HG02870 (cell line): ENCODE data around the gene KIFC1.

Experiments used
- ATAC-seq: cut with Tn5 transposase; IDR thresholded peaks from one replicate; pipeline ENCODE4 v1.9.1; 2021; ENCODE audit warnings: mild to moderate bottlenecking, moderate library complexity; ENCODE audit not compliant: unreplicated experiment

Gene KIFC1

DNA sequence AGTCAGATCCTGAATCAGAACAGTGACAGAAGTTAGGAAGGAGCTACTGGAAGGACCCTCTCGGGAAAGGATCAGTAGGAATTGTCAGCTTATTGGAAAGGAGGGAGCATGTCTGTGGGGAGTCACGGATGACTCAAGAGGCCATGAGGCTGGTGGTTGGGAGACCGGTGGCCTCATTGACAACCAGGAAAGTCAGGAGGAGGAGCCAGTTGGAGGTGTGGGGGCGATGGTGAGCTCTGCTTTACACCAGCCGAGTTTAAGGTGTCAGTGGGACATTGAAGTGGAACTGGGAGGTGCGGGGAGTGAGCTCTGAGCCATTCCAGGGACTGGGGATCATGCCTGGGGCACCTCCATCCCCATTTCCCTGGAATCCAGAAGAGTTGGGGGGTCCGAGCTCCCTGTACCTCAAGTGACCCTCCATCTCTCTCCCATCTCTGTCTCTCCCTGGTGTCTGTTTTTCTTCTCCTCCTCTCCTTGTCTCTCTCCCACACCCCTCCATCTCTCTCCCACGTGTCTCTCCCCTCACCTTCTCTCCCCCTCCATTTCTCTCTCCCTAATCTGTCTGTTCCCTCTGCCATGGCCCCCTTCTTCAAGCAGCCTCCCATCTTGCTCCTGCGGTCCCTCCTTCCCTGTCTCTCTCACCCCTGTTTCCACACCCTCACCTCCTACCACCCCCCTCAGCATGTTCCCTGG lies 48.5 kb downstream of the KIFC1 start:
- no peak for ATAC-seq

DNA sequence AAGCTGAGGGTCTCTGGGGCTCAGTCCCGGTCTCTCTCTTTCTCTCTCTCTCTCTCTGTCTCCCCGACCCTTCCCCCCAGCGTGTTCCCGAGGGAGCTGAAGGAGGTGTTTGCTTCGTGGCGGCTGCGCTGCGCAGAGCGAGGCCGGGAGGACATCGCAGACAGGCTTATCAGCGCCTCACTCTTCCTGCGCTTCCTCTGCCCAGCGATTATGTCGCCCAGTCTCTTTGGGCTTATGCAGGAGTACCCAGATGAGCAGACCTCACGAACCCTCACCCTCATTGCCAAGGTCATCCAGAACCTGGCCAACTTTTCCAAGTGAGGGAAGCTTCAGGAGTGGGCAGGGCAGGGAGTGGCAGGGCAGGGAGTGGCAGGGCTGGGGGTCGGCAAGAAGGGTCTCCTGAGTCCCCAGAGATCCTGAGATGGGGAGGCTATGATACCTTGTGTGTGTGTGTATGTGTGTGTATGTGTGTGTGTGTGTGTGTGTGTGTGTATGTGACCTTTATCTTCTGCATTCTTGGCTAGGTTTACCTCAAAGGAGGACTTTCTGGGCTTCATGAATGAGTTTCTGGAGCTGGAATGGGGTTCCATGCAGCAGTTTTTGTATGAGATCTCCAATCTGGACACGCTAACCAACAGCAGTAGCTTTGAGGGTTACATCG lies 49.2 kb downstream of the KIFC1 start:
- no peak for ATAC-seq

DNA sequence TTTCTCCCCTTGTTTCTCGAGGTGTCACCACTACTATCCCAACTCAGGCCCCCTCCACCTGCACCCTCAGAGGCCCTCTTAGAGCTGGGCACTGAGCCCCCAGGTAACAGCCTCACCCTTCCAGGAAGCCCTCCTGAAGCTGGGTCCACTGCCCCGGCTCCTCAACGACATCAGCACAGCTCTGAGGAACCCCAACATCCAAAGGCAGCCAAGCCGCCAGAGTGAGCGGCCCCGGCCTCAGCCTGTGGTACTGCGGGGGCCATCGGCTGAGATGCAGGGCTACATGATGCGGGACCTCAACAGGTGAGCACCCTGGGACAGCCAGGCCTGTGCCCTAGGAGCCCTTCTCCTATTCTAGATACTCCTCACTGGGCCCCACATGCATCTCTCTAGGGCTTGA lies 49.8 kb downstream of the KIFC1 start:
- ATAC-seq = no peak

DNA sequence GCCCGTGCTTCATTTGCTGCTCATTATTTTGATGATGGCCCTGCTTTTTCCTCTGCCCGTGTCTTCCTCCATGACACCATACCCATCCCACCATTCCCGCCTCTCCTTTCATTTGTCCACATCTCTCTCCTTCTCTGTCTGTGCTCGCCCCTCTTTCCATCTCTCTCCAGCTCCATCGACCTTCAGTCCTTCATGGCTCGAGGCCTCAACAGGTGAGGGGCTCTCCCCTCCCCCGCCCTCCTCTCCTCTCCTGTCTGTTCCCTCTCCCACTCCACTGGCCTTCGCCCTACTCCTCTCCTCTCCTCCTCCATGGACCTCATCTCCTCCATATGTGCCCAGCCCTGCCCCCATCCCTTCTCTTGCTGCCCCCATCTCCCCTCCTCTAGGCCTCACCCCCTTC lies 50.7 kb downstream of the KIFC1 start:
- ATAC-seq = no peak

DNA sequence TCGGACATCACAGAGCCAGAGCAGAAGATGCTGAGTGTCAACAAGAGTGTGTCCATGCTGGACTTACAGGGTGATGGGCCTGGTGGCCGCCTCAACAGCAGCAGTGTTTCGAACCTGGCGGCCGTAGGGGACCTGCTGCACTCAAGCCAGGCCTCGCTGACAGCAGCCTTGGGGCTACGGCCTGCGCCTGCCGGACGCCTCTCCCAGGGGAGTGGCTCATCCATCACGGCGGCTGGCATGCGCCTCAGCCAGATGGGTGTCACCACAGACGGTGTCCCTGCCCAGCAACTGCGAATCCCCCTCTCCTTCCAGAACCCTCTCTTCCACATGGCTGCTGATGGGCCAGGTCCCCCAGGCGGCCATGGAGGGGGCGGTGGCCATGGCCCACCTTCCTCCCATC lies 51.4 kb downstream of the KIFC1 start:
- ATAC-seq = no peak

DNA sequence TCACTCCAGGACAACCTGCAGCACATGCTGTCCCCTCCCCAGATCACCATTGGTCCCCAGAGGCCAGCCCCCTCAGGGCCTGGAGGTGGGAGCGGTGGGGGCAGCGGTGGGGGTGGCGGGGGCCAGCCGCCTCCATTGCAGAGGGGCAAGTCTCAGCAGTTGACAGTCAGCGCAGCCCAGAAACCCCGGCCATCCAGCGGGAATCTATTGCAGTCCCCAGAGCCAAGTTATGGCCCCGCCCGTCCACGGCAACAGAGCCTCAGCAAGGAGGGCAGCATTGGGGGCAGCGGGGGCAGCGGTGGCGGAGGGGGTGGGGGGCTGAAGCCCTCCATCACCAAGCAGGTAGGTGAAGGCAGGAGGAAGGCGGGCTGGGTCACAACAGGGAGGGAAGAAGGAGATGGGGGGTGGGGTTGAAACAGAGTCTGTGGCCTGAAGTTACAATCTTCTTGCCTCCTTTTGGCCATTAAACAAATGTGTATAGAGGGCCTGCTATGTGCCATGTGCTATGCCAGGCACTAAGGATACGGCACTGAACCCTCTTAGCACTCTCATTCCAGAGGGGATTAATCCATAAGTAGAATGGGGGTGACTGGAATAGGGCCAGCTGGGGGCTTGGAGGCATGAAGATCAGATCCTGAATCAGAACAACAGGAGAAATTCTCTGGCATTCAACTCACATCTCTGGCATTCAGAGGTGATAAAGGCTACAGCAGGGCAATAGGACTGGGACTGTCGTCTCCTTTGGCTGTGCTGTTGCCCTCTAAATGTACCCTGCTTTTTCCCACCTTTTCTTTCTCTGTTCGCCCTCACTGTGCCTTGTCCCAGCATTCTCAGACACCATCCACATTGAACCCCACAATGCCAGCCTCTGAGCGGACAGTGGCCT lies 52.2 kb downstream of the KIFC1 start:
- no peak for ATAC-seq

DNA sequence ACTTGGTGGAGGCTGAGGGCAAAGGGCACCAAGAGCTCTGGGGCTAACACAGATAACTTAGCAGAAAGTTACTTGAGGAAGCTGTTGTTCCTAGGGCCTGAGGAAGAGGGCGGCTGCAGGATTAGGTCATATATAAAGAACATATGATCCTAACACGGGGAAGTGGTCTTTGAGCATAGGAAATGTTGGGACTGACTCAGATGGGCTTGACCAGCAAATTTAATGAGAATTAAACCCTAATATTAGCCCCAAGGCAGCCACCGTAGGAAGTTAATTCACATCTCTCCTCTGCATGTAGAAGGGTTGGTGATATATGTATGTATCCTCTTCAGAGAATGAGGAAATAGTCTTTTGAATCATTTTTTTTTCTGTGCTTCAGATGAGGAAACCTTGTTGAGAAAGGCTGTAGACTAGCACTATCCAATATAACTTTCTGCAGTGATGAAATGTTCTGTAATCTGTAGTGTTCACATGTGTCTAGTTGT lies 53.5 kb downstream of the KIFC1 start:
- ATAC-seq = no peak

DNA sequence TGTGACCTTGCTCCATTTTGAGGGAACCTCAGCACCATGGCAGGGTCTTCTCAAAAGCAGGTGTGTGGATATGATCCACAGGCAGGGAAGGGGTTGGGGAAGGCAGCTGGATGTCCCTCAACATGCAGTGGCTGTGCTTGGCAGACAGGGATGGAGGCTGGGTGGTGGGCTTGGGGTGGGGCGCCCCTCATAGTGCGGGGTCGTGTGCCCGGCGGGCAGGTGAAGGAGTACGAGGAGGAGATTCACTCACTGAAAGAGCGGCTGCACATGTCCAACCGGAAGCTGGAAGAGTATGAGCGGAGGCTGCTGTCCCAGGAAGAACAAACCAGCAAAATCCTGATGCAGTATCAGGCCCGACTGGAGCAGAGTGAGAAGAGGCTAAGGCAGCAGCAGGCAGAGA lies 54.7 kb downstream of the KIFC1 start:
- no peak for ATAC-seq

DNA sequence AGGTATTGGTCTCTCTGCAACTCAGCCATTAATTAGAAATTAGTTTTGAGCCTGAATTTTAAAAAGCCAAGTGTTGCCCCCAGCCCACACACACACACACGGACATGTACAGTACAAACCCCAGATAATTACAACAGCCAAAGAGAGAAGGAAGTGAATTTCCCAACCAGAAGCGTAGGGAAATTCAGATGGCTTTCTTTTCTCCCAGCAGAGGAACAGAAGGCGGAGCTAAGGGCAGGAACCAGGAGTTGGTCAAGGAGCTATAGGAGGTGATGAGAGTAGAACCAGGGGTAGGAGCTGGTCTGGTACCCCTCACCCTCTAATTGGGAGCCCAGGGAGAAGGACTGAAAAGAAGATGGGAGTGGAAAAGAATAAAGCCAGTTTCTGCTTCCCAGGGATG lies 58.8 kb downstream of the KIFC1 start:
- ATAC-seq = no peak

DNA sequence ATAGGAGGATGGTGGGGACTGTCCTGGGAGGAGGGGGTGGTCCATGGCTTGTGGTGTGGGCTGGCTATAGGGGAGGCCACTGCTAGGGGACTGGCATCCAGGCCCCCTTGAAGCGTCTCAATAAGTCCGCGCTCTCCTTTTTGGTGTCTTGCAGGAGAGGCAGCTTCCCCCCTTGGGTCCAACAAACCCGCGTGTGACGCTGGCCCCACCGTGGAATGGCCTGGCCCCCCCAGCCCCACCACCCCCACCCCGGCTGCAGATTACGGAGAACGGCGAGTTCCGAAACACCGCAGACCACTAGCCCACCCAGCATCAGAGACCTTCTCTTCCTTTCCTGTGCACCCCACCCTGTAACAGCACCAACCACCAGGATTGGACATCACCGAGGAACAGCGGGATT lies 60.0 kb downstream of the KIFC1 start:
- no peak for ATAC-seq

DNA sequence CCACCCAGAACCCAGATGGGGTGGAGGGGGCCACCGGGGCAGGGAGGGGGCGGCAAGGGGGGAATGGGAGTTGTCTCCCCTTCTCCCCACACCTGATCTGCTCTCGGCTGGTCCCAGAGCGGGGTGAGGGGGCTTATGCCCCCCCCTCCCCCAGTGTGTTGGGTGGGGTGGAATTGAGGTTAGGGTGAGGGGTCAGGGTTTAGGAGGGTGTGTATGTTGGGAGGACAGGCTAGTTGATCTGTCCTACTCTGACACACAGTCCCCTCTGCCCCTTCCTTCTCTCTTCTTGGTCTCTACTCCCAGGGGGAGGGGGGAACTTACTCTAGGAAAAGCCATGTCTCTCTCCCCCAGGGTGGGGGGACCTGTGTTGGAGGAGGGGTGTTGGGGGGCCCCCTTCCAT lies 60.9 kb downstream of the KIFC1 start:
- no peak for ATAC-seq

DNA sequence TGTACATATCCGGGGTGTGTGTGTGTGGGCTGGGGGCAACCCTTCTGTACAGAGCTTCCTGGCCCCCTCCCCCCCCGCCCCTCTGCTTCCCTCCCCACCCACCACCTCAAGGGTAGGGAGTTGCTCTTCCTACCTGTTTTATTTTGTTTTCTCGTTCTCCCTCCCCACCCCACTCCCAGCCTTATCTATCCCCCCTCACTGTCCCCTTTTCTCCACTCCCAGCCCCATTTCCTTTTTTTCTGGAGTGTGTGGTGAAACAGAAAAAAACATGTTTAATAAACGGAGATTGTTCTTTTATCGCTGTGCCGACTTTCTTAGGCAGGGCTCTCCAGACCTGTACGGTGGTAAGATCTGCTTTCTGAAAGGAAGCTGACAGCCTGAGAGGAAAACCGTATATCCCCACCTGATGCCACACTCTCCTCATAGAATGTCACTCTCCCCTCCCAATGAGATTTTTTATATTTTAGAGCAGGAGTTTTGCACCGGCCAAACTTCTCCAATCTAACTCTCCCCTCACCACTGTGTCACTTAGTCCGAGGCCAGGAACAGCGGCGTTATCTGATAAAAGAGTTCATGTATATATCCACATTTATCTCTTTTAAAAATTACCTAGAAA lies 61.9 kb downstream of the KIFC1 start:
- ATAC-seq = no peak

DNA sequence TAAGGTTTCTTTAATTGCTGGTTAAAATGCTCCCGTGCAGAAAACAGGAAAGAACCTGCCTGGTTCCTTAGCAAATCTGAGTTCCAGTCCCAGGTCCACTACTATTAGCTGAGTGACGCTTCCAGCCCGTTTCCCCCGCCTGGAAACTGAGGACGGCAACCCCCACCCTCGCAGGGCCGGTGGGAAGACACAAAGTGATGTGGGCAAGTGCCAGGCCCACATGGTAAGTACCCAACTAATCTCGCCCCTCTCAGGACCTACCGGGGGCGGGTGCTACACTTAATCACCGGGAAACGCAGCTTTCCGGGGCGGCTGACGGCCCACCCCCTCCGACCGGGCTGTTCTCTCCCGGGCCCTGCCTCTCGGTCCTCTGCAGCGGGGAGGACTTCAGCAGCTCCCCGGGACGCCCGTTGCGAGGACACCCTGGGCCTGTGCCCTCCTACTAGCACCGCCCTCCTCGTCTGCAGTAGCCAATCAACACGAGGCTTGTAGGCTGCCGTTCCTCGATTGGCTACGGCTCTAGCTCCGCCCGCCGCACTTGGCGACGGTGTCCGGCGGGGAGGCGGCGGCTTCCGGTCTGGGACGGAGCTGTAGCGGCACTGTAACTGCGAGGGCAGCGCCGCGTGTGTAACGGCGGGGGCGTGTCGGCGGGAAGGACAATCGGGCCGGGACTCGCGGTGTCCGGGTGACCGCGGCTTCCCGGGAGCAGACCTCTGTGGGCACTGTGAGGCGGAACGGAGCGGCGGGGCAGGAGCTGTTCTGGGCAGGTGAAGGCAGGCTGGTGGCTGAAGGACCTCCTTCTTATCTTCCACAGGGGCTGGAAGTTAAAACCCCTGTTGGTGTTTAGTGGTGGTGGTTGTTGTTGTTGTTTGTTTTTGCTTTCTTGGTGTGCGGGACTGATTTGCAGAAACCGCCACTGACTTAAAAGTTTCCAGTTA lies 62.7 kb downstream of the KIFC1 start, which contains the start of gene ZBTB9:
ZBTB9 (plus strand) TSS at position 568 of the 938 bp plus-strand sequence. CDS start 525 bp downstream, outside the sequence.
- ATAC-seq = peak; percentile 97

DNA sequence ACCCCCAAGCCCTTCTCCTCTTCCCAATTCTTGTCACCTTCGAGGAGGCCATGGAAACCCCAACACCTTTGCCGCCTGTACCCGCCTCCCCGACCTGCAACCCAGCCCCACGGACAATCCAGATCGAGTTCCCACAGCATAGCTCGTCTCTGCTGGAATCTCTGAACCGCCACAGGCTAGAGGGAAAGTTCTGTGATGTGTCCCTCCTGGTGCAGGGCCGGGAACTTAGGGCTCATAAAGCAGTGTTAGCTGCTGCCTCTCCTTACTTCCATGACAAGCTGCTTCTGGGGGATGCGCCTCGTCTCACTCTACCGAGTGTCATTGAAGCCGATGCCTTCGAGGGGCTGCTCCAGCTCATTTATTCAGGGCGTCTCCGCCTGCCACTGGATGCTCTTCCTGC lies 63.4 kb downstream of the KIFC1 start:
- ATAC-seq = no peak

DNA sequence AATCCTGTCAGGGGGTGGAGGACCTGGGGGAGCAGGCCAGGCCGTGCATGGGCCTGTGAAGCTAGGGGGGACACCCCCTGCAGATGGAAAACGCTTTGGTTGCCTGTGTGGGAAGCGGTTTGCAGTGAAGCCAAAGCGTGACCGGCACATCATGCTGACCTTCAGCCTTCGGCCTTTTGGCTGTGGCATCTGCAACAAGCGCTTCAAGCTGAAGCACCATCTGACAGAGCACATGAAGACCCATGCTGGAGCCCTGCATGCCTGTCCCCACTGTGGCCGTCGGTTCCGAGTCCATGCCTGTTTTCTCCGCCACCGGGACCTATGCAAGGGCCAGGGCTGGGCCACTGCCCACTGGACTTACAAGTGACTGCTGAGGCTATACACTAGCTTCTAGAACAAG lies 64.5 kb downstream of the KIFC1 start:
- no peak for ATAC-seq

DNA sequence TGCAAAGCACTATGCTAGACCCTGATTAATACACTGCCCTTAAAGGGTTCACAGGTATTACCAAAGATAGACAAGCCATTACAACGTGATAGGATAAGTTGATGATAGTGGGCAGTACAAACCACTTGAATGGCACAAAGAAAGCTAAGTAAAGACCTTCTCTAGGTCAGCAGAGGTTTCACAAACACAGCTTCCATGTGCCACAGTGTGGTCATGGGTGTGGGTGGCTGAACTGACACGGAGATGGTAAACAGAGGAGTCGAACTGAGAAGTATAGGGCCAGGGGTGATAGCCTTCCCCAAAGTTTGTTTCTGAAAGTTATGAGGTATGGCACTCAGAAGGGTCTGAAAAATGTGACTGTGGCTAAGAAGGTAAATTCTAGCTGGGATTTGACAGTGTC lies 67.1 kb downstream of the KIFC1 start:
- no peak for ATAC-seq

DNA sequence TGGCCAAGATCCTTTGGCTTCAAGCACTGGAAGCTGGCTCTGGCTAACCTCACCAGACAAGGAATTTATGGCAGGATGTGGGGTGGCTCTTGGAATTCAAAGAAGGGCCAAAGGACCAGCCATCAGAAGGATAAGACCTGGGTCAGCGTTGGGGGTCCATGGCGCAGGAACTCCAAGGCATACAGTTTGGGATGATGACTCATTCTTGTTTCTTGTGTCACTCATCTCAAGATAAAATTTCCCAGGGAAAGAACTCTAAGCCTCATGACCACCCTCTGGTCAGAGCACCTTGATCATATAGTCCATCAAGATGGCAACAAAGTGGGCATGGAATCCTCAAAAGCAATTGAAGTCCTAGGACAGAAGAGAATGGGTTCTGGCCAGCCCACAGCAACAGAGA lies 67.6 kb downstream of the KIFC1 start:
- ATAC-seq = no peak
